A673 (cell line): ENCODE results near the gene TBC1D9.

Source experiments
- CTCF ChIP-seq: fragments of 300-800, 200-600 bp; sonication (generic); conservative IDR thresholded peaks from 2 replicates; pipeline ENCODE4 v1.5.1; 2017; ENCODE audit warnings: low read depth, mild to moderate bottlenecking, antibody characterized with exemption, low read length, moderate library complexity, mixed read lengths
- EZH2 ChIP-seq: fragments of 200-600 bp; sonication (generic); IDR thresholded peaks from 2 replicates; pipeline ENCODE4 v1.6.1; 2017; ENCODE audit warnings: borderline replicate concordance, low read depth, mild to moderate bottlenecking, mixed read lengths, antibody characterized with exemption, low read length; ENCODE audit not compliant: poor library complexity, severe bottlenecking

- no peak for TF ChIP-seq CTCF
- no peak for TF ChIP-seq EZH2
These were observed 76.6 kb downstream of the TBC1D9 start for GRCh38 chr4:140679576-140679975.
